ENCODE results near the gene ACTR6. TPM values are rescaled to one million over a fixed set of nuclear protein-coding genes. Genes with fewer than 3 reads are reported as not detected.
A peak's percentile ranks its signal among the peaks of the same experiment; 100 is the strongest.

ACTR6 gene
- total and polyA plus RNA-seq, 10 of the 15 experiments (the other 5 are each of a cell fraction or from before 2014, with no cell fraction given): 17.4 to 62.4 (median 40.5) TPM

- TF ChIP-seq, protein P1, sequence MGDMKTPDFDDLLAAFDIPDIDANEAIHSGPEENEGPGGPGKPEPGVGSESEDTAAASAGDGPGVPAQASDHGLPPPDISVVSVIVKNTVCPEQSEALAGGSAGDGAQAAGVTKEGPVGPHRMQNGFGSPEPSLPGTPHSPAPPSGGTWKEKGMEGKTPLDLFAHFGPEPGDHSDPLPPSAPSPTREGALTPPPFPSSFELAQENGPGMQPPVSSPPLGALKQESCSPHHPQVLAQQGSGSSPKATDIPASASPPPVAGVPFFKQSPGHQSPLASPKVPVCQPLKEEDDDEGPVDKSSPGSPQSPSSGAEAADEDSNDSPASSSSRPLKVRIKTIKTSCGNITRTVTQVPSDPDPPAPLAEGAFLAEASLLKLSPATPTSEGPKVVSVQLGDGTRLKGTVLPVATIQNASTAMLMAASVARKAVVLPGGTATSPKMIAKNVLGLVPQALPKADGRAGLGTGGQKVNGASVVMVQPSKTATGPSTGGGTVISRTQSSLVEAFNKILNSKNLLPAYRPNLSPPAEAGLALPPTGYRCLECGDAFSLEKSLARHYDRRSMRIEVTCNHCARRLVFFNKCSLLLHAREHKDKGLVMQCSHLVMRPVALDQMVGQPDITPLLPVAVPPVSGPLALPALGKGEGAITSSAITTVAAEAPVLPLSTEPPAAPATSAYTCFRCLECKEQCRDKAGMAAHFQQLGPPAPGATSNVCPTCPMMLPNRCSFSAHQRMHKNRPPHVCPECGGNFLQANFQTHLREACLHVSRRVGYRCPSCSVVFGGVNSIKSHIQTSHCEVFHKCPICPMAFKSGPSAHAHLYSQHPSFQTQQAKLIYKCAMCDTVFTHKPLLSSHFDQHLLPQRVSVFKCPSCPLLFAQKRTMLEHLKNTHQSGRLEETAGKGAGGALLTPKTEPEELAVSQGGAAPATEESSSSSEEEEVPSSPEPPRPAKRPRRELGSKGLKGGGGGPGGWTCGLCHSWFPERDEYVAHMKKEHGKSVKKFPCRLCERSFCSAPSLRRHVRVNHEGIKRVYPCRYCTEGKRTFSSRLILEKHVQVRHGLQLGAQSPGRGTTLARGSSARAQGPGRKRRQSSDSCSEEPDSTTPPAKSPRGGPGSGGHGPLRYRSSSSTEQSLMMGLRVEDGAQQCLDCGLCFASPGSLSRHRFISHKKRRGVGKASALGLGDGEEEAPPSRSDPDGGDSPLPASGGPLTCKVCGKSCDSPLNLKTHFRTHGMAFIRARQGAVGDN (IDR thresholded peaks at IDR 0.05): no peak
- 0 out of 2 replicates have a peak, but pooled peaks have one; percentile 3 for TF ChIP-seq CREB1 (IDR thresholded peaks at IDR 0.05; ENCODE audit: low read depth)
- TF ChIP-seq TCF12 (IDR thresholded peaks at IDR 0.05; ENCODE audit: low read depth, low read length): 0 out of 2 replicates have a peak, but pooled peaks have one; percentile 23
- no peak for TF ChIP-seq TAF1 (IDR thresholded peaks at IDR 0.05; ENCODE audit: borderline replicate concordance, low read depth, low read length)
- TF ChIP-seq, protein P2, sequence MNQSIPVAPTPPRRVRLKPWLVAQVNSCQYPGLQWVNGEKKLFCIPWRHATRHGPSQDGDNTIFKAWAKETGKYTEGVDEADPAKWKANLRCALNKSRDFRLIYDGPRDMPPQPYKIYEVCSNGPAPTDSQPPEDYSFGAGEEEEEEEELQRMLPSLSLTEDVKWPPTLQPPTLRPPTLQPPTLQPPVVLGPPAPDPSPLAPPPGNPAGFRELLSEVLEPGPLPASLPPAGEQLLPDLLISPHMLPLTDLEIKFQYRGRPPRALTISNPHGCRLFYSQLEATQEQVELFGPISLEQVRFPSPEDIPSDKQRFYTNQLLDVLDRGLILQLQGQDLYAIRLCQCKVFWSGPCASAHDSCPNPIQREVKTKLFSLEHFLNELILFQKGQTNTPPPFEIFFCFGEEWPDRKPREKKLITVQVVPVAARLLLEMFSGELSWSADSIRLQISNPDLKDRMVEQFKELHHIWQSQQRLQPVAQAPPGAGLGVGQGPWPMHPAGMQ (IDR thresholded peaks at IDR 0.05; ENCODE audit: borderline replicate concordance): no peak
- TF ChIP-seq SMARCA5 (IDR thresholded peaks at IDR 0.05): 0 out of 2 replicates have a peak, but pooled peaks have one; percentile 30
- 0 out of 2 replicates have a peak, but pooled peaks have one; percentile 13 for TF ChIP-seq NRF1 (conservative IDR thresholded peaks at IDR 0.05; ENCODE audit: low read depth, low read length)
- TF ChIP-seq SMC3 (IDR thresholded peaks at IDR 0.05; ENCODE audit: borderline replicate concordance, low read length): no peak
- TF ChIP-seq POLR2AphosphoS5 (IDR thresholded peaks at IDR 0.05; ENCODE audit: low read length): no peak
- no peak for TF ChIP-seq KAT2A (conservative IDR thresholded peaks at IDR 0.05; ENCODE audit: control insufficient read depth, low read depth, low read length)
- TF ChIP-seq IKZF2 (IDR thresholded peaks at IDR 0.05): no peak
- TF ChIP-seq GATAD2B (conservative IDR thresholded peaks at IDR 0.05; ENCODE audit: low read depth): no peak; the same call in 1 of the 2 replicates
- peak; percentile 64; the same call in 1 of the 2 replicates for TF ChIP-seq LARP7 (IDR thresholded peaks at IDR 0.05)
- no peak for TF ChIP-seq ZBTB11 (CRISPR knock-in tag; IDR thresholded peaks at IDR 0.05)
- no peak for TF ChIP-seq SMAD5 (IDR thresholded peaks at IDR 0.05; ENCODE audit: low read depth)
- no peak for TF ChIP-seq ZSCAN29 (IDR thresholded peaks at IDR 0.05)
- no peak for TF ChIP-seq ZBED1 (IDR thresholded peaks at IDR 0.05; ENCODE audit: borderline replicate concordance)
- TF ChIP-seq RELA (IDR thresholded peaks at IDR 0.05; ENCODE audit: borderline replicate concordance, partially characterized antibody): no peak
- no peak for TF ChIP-seq MYB (IDR thresholded peaks at IDR 0.05; ENCODE audit: borderline replicate concordance, low read depth, low read length)
These were observed 1.1 kb upstream of the ACTR6 start (continued) for GRCh38 chr12:100199347-100200149.

Measured in GM12878 (cell line).